DOHH2 (cell line): ENCODE data around the gene BIRC3.

Source experiments
- EZH2phosphoT487 ChIP-seq: fragments of 200-600 bp; sonication (generic); IDR thresholded peaks from 2 replicates; pipeline ENCODE4 v1.6.1; 2017; ENCODE audit warnings: borderline replicate concordance, mild to moderate bottlenecking, antibody characterized with exemption, low read length, moderate library complexity, mixed read lengths
- TF ChIP-seq, protein P1 (sequence below): fragments of 200-600 bp; sonication (generic); IDR thresholded peaks from one replicate; pipeline ENCODE4 v1.5.1; 2014; ENCODE audit warnings: antibody characterized with exemption, mild to moderate bottlenecking, low read depth, low read length; ENCODE audit not compliant: poor library complexity, severe bottlenecking

DNA sequence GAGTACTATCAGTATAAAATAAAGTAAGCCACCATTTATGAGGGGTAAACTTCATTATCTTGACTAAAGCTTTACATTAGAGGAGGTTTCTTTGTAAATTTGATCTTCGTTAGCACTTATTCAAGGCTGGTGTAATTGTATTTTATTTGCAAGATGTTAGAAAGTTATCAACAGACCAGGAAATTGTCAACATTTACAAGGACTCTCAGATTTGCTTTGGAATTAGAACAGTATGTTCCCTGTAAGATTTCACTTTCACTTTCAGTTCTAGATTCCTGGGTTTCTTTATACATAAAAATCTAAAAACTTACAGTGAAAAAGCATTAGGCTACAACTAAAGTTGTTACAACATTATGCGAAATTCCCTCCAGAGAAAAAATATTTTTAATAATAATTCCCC is 4.6 kb upstream of the BIRC3 start:
- TF ChIP-seq, protein P1, sequence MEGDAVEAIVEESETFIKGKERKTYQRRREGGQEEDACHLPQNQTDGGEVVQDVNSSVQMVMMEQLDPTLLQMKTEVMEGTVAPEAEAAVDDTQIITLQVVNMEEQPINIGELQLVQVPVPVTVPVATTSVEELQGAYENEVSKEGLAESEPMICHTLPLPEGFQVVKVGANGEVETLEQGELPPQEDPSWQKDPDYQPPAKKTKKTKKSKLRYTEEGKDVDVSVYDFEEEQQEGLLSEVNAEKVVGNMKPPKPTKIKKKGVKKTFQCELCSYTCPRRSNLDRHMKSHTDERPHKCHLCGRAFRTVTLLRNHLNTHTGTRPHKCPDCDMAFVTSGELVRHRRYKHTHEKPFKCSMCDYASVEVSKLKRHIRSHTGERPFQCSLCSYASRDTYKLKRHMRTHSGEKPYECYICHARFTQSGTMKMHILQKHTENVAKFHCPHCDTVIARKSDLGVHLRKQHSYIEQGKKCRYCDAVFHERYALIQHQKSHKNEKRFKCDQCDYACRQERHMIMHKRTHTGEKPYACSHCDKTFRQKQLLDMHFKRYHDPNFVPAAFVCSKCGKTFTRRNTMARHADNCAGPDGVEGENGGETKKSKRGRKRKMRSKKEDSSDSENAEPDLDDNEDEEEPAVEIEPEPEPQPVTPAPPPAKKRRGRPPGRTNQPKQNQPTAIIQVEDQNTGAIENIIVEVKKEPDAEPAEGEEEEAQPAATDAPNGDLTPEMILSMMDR, result no peak
- TF ChIP-seq EZH2phosphoT487, result no peak
